Measurements from ENCODE around the gene CCR5AS.

DNA sequence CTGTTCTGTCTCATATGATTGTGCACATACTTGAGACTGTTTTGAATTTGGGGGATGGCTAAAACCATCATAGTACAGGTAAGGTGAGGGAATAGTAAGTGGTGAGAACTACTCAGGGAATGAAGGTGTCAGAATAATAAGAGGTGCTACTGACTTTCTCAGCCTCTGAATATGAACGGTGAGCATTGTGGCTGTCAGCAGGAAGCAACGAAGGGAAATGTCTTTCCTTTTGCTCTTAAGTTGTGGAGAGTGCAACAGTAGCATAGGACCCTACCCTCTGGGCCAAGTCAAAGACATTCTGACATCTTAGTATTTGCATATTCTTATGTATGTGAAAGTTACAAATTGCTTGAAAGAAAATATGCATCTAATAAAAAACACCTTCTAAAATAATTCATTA, 31.1 kb downstream of the CCR5AS start:
- TF ChIP-seq POLR2AphosphoS5 (IDR thresholded peaks at IDR 0.05) (no peak), CTCF (IDR thresholded peaks at IDR 0.05) (no peak), POLR2A (IDR thresholded peaks at IDR 0.05) (no peak)
